Upper lobe of left lung (tissue), 4 donors: Measurements from ENCODE around the gene SMIM23.

ENCODE experiments used
- CTCF ChIP-seq, 6 experiments: fragments of 450-650 bp in 4 of 6; fragments of 200-600 bp in 2 of 6; sonication (generic) in 2 of 6; IDR thresholded peaks; one replicate each; pipeline ENCODE4 v1.5.1; 2016 to 2019; ENCODE audit warnings: antibody characterized with exemption in 6 of 6
- EP300 ChIP-seq, 4 donors: sonication (generic); formaldehyde crosslinking; IDR thresholded peaks; one replicate each; pipeline ENCODE4 v1.5.1; 2017; ENCODE audit warnings: antibody characterized with exemption in 4 of 4, control low read depth in 2 of 4
- POLR2AphosphoS5 ChIP-seq, 2 donors: sonication (generic); formaldehyde crosslinking; IDR thresholded peaks; one replicate each; pipeline ENCODE4 v1.5.1; 2017; ENCODE audit warnings: antibody characterized with exemption in 2 of 2

- TF ChIP-seq CTCF (IDR thresholded peaks at IDR 0.05), result no peak
- no peak for TF ChIP-seq EP300 (IDR thresholded peaks at IDR 0.05)
- no peak for TF ChIP-seq POLR2AphosphoS5 (IDR thresholded peaks at IDR 0.05)
These were observed 41.4 kb upstream of the SMIM23 start for GRCh38 chr5:171744264-171744663.
